ENCODE results near the gene CCNI.
"Not testable (repeated sequence)": the region's sequence is repeated elsewhere in the genome, so short reads cannot be mapped to it uniquely, and the experiment has no call there.

The CCNI gene

DNA sequence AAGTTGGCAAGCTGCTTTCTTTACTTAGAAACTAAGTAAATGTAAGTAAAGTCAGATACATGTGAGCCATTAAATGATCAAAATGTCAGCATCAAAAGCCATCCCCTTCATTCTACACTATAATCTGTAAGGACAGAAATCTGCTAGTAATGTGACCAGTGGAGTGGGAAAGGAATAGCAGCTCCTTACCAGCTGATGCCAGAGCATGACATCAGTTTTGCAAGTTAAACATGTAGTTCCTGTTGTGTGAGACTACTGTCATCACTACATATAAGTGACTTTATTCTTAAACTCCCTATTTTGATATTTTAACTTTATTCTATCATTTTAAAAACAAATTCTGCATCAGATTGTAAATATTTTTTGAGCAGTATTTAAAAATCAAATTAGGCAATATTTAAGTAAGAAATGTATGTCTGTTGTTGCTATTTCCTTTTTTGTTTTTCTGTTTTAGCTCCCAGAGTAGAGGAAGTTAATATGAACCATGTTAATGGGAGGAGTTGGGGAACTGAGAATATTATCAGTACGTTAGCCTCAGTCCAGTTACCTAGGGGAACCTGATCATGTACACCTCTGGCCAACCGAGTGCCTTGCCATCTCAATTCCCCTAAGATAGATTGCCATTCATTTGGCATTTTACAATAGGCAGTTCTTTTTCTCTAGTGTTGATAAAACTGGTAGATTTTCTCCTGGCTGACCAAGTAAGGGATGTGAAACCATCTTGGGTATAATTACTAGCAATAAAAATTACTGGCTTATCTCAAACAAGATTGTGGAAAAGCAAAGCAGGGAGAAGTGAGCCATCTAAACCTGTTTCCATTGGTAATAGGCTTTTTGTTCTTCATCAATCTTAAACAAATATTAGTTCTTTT is 34.7 kb downstream of the CCNI start:
- H3K27me3 Mint-ChIP-seq (ENCODE audit: low read depth): peaks cover 23% of the 10 kb centered on the region
- no peak for DNase-seq (ENCODE audit: low spot score)
- peaks cover 2% of the 10 kb centered on the region for H3K4me1 Mint-ChIP-seq (ENCODE audit: low read depth)
- no peak overlapping the region for H3K4me3 Mint-ChIP-seq
- peaks cover 24% of the 10 kb centered on the region for H3K36me3 Mint-ChIP-seq (ENCODE audit: low read depth)
- H3K27ac Mint-ChIP-seq: no peak overlapping the region
- no peaks in the 10 kb centered on the region for H3K9me3 Mint-ChIP-seq

DNA sequence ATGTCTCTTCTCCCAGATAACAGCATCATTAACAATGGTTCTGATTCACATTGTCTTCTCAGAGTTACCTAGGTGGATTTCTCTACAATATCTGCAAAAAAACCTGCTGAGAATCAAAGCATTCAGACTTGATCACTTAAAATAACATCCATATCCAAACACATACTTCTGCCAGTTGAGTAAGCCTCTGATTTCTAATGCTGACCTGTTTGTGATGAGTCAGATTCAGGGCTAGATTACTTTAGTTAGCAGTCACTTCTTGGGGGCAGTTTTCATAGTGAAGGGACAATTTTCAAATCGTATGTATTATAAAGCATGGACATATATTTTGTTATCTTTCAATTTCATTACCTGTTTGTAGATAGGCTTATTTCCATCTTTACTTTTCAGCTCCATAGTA is 35.5 kb downstream of the CCNI start:
- Mint-ChIP-seq H3K27me3 (ENCODE audit: low read depth) (peaks cover 29% of the 10 kb centered on the region), H3K36me3 (ENCODE audit: low read depth) (peaks cover 24% of the 10 kb centered on the region), H3K4me1 (ENCODE audit: low read depth) (peaks cover 2% of the 10 kb centered on the region), H3K9me3 (no peaks in the 10 kb centered on the region), H3K4me3 (no peak overlapping the region), H3K27ac (no peak overlapping the region)
- DNase-seq (ENCODE audit: low spot score): no peak

DNA sequence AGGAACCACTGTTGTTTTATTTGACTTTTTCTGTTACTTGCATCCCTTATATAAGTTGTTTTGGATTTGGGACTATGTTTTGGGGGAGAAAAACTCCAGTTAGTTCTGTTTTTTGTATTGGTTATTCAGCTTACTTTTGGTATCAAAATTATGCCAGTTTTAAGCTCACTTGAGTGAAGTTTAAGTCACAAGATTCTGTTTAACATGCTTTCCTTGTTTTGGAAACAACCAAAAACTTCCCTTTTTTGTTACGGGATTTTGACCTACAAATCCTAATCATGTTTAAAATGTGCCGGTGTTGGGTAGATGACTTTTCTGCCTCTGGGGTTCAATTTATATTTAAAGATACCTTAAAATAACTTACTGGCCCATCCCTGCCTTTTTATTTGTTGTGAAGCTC is 36.0 kb downstream of the CCNI start:
- no peak overlapping the region for H3K27ac Mint-ChIP-seq
- H3K27me3 Mint-ChIP-seq (ENCODE audit: low read depth): peaks cover 33% of the 10 kb centered on the region
- no peak for DNase-seq (ENCODE audit: low spot score)
- H3K36me3 Mint-ChIP-seq (ENCODE audit: low read depth): peaks cover 24% of the 10 kb centered on the region
- no peak overlapping the region for H3K4me3 Mint-ChIP-seq
- peaks cover 2% of the 10 kb centered on the region for H3K4me1 Mint-ChIP-seq (ENCODE audit: low read depth)
- no peaks in the 10 kb centered on the region for H3K9me3 Mint-ChIP-seq

DNA sequence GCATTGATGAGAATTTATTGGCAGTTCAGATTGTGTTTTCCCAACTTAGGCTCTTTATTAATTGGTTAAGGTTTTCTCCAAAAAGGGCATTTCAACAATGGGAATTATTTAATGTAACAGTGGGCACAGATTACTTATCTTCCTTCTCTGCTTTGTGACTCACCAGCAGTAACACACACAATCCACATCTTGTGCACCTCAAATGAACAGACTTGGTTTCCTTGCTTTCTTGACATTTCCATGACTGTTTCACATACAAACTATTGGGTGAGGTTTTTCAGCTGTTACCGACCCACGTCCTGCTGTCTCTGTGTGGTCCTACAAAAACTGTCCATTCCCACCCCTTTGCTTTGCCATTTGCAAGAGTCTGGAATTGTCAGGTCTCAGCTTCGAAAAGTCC is 38.1 kb downstream of the CCNI start:
- Mint-ChIP-seq H3K36me3 (ENCODE audit: low read depth) (peaks cover 22% of the 10 kb centered on the region), H3K9me3 (no peaks in the 10 kb centered on the region), H3K4me1 (ENCODE audit: low read depth) (no peaks in the 10 kb centered on the region), H3K27me3 (ENCODE audit: low read depth) (peaks cover 39% of the 10 kb centered on the region), H3K27ac (no peak overlapping the region), H3K4me3 (no peak overlapping the region)
- DNase-seq (ENCODE audit: low spot score): no peak

DNA sequence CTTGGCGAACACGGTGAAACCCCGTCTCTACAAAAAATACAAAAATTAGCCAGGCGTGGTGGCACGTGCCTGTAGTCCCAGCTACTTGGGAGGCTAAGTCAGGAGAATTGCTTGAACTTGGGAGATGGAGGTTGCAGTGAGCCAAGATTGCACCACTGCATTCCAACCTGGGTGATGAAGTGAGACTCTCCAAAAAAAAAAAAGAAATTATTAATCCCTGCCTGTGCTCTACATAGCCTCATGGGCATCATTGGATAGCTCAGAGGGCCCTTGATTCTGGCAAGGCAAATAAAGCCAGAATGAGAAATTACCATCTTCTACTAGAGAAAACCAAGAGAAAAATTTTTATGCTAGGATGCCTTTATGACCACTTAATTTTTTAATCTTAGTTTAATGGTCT is 38.6 kb downstream of the CCNI start:
- not testable (repeated sequence) for H3K9me3 Mint-ChIP-seq; DNase-seq (ENCODE audit: low spot score); H3K27ac Mint-ChIP-seq; H3K4me1 Mint-ChIP-seq (ENCODE audit: low read depth); H3K4me3 Mint-ChIP-seq
- H3K27me3 Mint-ChIP-seq (ENCODE audit: low read depth): peaks cover 42% of the 10 kb centered on the region
- peaks cover 25% of the 10 kb centered on the region for H3K36me3 Mint-ChIP-seq (ENCODE audit: low read depth)

DNA sequence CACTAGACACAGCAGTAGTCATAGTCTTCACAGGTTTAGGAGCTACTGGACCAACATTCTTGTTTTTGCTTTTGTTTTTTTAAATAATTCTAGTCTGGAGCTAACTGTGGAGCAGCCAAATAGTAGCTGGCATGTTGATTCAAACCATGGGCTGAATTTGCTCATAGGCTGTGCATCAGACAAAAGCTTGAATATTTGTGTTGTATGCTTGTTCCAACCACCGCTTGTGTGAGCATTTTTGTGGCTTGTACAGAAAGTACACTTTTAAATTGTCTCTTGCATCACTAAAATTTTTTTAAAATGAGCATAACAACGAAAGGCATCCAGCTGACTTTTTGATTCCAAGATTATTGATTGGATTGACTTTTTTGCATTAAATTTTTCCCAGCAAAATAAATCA is 39.6 kb downstream of the CCNI start:
- Mint-ChIP-seq H3K36me3 (ENCODE audit: low read depth) (peaks cover 25% of the 10 kb centered on the region), H3K4me3 (no peak overlapping the region), H3K4me1 (ENCODE audit: low read depth) (peaks cover 14% of the 10 kb centered on the region), H3K27me3 (ENCODE audit: low read depth) (peaks cover 44% of the 10 kb centered on the region), H3K27ac (no peak overlapping the region), H3K9me3 (no peaks in the 10 kb centered on the region)
- no peak for DNase-seq (ENCODE audit: low spot score)

DNA sequence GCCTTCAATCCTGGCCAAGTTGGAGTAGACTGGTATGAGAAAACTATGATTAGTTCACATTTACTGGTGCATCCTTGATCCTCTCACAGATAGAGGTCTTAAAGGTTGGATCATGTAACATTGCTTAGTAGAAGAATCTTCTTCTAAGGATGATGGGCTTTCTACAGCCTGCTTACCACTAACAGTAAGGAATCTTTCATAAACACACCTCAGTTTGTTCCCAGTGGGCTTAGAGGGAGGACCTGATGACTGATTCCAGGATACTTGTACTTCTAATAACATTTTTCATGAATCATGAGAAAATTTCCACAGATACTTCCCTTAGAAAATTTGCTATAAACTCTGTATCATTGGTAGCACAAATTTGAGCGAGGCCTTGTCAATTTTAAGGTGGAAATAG is 40.6 kb downstream of the CCNI start:
- Mint-ChIP-seq H3K27me3 (ENCODE audit: low read depth) (peaks cover 45% of the 10 kb centered on the region), H3K9me3 (no peaks in the 10 kb centered on the region), H3K36me3 (ENCODE audit: low read depth) (peaks cover 23% of the 10 kb centered on the region), H3K4me1 (ENCODE audit: low read depth) (peaks cover 19% of the 10 kb centered on the region), H3K4me3 (no peak overlapping the region), H3K27ac (no peak overlapping the region)
- no peak for DNase-seq (ENCODE audit: low spot score)

DNA sequence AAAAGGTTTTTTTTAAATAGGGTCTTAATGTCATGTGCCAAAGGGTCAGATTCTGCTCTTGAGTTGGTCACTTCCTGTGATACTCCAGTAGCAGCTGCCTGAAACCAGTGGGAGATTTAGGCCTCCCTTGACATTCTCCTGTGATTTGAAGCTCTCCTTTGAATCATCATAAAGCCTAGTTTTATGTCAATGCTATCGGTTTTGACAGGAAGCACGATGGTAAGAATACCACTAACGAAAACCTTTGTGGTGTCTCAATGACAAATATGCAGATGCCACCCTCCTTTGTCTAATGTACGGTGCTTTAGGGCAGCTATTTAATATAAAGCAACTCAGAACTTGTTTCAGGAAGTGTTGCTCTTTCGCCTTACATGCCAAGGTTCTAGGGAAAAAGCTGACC is 44.2 kb downstream of the CCNI start:
- H3K36me3 Mint-ChIP-seq (ENCODE audit: low read depth): peaks cover 5% of the 10 kb centered on the region
- peak; percentile 42 for DNase-seq (ENCODE audit: low spot score)
- peak overlapping the region; percentile 2 for H3K27ac Mint-ChIP-seq
- H3K4me1 Mint-ChIP-seq (ENCODE audit: low read depth): peaks cover 40% of the 10 kb centered on the region
- H3K27me3 Mint-ChIP-seq (ENCODE audit: low read depth): peaks cover 37% of the 10 kb centered on the region
- no peaks in the 10 kb centered on the region for H3K9me3 Mint-ChIP-seq
- H3K4me3 Mint-ChIP-seq: peak overlapping the region; percentile 7

DNA sequence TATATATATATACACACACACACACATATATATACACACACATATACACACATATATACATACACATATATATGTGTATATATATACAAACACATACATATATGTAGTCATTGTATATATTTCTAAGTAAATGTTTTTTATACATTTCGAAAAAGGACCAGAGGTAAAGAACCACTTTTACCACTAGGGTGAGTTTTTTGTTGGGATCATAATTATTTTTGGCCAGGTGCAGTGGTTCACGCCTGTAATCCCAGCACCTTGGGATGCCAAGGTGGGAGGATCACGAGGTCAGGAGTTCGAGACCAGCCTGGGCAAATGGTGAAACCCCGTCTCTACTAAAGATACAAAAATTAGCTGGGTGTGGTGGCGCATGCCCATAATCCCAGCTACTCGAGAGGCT is 46.0 kb downstream of the CCNI start:
- peaks cover 14% of the 10 kb centered on the region for H3K36me3 Mint-ChIP-seq (ENCODE audit: low read depth)

DNA sequence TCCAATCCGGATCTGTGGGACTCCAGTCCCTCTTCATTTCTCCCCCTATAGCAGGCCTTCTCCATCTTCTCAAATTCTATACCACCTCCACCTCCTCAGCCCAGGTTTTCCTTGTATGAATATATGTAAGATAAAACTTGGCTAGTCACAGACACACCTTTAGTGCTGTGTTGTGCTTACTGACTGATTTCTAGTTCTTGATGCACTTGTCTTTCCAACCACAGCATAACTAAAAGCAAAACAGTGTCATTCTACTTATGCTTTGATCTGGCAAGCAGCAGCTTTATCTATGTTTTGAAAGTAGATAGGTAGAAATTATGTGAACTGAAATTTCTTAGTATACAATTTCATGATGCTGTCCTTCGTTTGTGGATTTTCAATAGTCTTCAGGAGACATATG is 47.5 kb downstream of the CCNI start:
- no peaks in the 10 kb centered on the region for H3K9me3 Mint-ChIP-seq
- peak overlapping the region; percentile 25 for H3K4me3 Mint-ChIP-seq
- H3K27me3 Mint-ChIP-seq (ENCODE audit: low read depth): peaks cover 36% of the 10 kb centered on the region
- peak; percentile 26 for DNase-seq (ENCODE audit: low spot score)
- H3K36me3 Mint-ChIP-seq (ENCODE audit: low read depth): peaks cover 17% of the 10 kb centered on the region
- H3K27ac Mint-ChIP-seq: peak overlapping the region; percentile 38
- peaks cover 51% of the 10 kb centered on the region for H3K4me1 Mint-ChIP-seq (ENCODE audit: low read depth)

More for the DNA sequence above, 46.0 kb downstream of the CCNI start:
- H3K4me3 Mint-ChIP-seq; H3K27ac Mint-ChIP-seq; DNase-seq (ENCODE audit: low spot score); H3K9me3 Mint-ChIP-seq: not testable (repeated sequence)
- peaks cover 51% of the 10 kb centered on the region for H3K4me1 Mint-ChIP-seq (ENCODE audit: low read depth)
- peaks cover 37% of the 10 kb centered on the region for H3K27me3 Mint-ChIP-seq (ENCODE audit: low read depth)

DNA sequence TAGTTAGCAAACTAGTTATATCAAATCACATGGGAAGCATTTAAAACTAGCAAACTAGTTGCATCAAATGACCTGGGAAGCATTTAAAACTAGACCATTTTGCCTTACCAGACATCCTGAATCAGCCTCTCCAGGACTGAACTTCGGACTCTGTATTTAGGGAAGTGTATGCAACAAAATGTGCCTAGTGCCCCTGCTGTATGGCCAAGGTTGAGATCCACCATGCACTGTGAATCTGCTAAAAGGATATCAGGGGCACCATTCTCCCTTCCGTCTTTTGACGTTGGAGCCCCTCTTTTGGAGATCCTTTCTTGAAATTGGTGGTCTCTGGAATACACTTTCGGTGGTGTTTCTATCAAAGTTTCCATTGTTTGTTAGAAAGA is 49.5 kb downstream of the CCNI start:
- Mint-ChIP-seq H3K4me3 (no peak overlapping the region), H3K27me3 (ENCODE audit: low read depth) (peaks cover 31% of the 10 kb centered on the region), H3K36me3 (ENCODE audit: low read depth) (peaks cover 15% of the 10 kb centered on the region)

DNA sequence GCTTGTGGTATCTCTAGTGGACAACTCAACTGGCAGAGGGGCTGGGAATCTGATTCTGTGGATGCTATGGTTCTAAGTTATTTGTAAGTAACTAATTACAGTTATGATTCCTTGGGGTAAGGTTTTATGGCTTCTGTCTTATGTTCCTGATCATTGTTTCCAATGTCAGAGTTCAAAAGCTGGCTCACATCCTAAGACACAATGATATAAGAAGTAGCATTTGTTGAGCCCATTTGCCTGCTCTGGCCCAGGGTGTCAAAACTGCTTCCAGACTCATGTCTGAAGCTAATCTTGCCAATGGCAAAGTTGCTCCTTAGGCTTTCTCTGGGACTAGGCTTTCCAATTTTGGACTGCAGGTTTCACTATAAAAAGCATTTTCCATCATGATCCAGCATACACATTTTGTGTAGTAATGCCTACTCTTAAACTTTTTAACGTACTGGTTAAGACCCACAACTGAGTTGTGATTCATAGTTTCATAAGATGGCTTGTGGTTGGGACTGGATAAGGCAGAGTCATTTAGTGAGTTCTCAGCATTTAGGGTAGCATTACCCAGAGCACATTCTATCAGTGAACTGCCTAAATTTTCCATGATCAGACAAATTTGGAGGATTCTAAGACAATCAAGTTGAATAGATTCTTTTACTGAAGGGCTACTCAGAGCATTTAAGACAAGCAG is 50.0 kb downstream of the CCNI start:
- H3K27ac Mint-ChIP-seq: no peak overlapping the region
- peak; percentile 57 for DNase-seq (ENCODE audit: low spot score)
- H3K9me3 Mint-ChIP-seq: no peaks in the 10 kb centered on the region
- H3K27me3 Mint-ChIP-seq (ENCODE audit: low read depth): peaks cover 32% of the 10 kb centered on the region
- peaks cover 15% of the 10 kb centered on the region for H3K36me3 Mint-ChIP-seq (ENCODE audit: low read depth)
- H3K4me3 Mint-ChIP-seq: no peak overlapping the region
- peaks cover 34% of the 10 kb centered on the region for H3K4me1 Mint-ChIP-seq (ENCODE audit: low read depth)

More for the DNA sequence above, 49.5 kb downstream of the CCNI start:
- Mint-ChIP-seq H3K9me3 (no peaks in the 10 kb centered on the region), H3K4me1 (ENCODE audit: low read depth) (peaks cover 38% of the 10 kb centered on the region), H3K27ac (no peak overlapping the region)
- DNase-seq (ENCODE audit: low spot score): no peak

DNA sequence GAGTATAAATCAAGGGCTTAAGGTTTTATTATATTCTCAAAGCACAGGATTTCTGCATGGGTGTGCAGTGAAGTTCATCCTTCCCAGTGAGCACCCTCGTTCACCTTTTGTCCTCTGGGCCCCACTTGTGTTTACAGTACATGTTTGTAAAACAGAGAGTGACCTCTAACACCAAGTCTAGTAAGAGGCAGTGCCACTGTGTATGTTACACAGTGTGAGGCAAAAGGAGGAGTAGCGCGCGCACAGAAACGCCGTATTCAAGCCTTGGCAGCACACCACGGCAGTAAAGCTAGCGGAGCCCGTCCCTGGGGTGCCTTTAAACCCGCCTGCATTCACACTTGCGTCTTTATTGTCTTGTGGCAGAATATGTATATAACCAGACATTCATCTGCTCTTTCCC is 51.9 kb downstream of the CCNI start:
- Mint-ChIP-seq H3K27ac (no peak overlapping the region), H3K4me1 (ENCODE audit: low read depth) (peaks cover 27% of the 10 kb centered on the region), H3K4me3 (no peak overlapping the region)

DNA sequence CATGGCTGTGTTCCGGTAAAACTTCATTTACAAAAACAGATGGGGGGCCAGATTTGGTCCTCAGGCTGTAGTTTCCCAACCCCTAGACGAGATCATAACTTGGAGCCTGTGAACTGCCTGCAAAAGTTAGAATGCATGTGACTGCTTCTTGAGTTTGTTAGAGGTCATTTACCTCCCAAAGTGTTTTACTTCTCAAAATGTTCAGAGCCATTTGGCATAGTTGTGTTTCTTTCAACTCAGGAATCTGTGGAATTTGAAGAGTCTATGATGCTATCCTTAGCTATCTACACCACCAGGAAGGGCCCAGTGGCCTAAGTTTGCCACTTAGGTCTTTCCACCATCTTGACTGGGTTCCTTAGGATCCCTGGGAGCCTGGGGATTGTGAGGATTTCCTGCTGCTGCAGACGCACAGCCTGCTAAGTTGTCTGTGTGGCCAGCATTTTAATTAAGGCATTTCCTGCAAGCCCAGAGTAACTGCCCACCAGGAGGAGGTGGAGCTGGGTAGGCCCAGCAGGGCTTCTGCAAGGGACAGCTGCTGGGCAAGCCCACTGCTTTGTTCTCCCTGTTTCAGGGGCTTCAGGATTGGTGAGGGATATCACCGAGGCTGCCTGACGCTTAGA is 53.1 kb downstream of the CCNI start:
- H3K4me1 Mint-ChIP-seq (ENCODE audit: low read depth): peaks cover 16% of the 10 kb centered on the region
- H3K9me3 Mint-ChIP-seq: no peaks in the 10 kb centered on the region
- peaks cover 36% of the 10 kb centered on the region for H3K27me3 Mint-ChIP-seq (ENCODE audit: low read depth)
- H3K36me3 Mint-ChIP-seq (ENCODE audit: low read depth): peaks cover 13% of the 10 kb centered on the region
- no peak overlapping the region for H3K4me3 Mint-ChIP-seq
- no peak for DNase-seq (ENCODE audit: low spot score)
- H3K27ac Mint-ChIP-seq: no peak overlapping the region

More for the DNA sequence above, 51.9 kb downstream of the CCNI start:
- DNase-seq (ENCODE audit: low spot score): no peak
- Mint-ChIP-seq H3K9me3 (no peaks in the 10 kb centered on the region), H3K36me3 (ENCODE audit: low read depth) (peaks cover 15% of the 10 kb centered on the region), H3K27me3 (ENCODE audit: low read depth) (peaks cover 38% of the 10 kb centered on the region)
